NCI-H2196 (cell line): ENCODE measurements around the gene ACAP2.

Experiments
- DNase-seq: peaks from one replicate; lab custom pipeline; 2025; ENCODE audit not compliant: unreplicated experiment; lab: John Stamatoyannopoulos, UW

ACAP2 gene

DNA sequence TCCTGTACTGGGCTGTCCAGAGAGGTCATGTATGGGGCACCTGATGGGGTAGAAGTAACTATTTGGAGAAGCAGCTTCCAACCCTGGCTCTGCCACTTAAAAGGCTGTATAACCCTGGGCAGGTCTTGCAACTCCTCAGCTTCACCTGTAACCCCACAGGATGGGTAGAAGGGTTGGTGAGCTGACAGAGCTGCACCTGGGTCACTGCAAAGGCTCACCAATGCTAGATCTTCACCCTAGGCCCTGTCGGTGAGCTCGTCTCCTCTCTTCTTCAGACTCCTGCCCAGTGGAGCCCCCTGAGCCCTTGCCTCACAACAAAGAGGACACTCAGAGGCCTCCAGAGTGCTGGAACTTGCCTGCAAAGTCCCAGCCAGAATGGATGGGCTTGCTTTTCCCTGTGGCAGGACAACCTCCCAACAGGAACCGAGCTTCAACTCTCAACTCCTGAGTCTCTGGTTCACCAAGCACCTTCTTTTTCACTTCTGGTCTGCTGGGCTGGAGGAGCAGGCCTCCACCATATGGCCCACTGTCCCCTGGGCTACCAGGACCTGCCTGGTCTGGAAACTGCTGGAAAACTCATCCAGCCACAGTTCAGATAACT lies 217.7 kb downstream of the ACAP2 start:
- DNase-seq: no peak
